Vagina (tissue), 2 donors: ENCODE measurements around the gene LPAR4.

Experiments
- POLR2AphosphoS5 ChIP-seq, 2 donors: sonication (generic); formaldehyde crosslinking; IDR thresholded peaks; one replicate each; pipeline ENCODE4 v1.9.0; 2017; ENCODE audit warnings: antibody characterized with exemption in 2 of 2, mild to moderate bottlenecking in 2 of 2, low read depth in 1 of 2; ENCODE audit not compliant: insufficient read depth in 1 of 2
- TF ChIP-seq, protein P1 (sequence below), 3 experiments: fragments of 450-650 bp in 2 of 3; fragments of 200-600 bp in 1 of 3; sonication (generic) in 1 of 3; IDR thresholded peaks; one replicate each; pipeline ENCODE4 v1.5.1; 2017 to 2019; ENCODE audit warnings: antibody characterized with exemption in 3 of 3, mild to moderate bottlenecking in 2 of 3, moderate library complexity in 2 of 3

DNA sequence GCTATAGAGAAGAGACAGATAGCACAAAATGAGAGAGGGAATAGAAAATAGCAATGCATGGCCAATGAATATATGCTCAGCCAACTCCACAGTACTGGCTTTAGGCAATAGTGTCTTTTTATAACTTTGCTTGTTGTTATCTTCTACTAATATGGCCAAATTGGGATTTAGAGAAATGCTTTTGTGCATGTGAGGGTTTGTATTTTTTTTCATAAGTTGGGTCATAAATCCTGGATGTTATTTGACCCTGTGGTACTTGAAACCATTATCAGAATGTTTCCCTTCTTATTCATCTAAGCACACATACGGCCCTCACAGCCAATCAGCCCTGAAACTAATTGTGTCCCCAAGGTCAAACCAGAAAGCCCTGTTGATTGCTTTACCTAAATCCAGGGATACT, 35.2 kb upstream of the LPAR4 start:
- TF ChIP-seq POLR2AphosphoS5 (IDR thresholded peaks at IDR 0.05; ENCODE audit: insufficient read depth in 1 of 2, low read depth in 1 of 2), result no peak
- TF ChIP-seq, protein P1, sequence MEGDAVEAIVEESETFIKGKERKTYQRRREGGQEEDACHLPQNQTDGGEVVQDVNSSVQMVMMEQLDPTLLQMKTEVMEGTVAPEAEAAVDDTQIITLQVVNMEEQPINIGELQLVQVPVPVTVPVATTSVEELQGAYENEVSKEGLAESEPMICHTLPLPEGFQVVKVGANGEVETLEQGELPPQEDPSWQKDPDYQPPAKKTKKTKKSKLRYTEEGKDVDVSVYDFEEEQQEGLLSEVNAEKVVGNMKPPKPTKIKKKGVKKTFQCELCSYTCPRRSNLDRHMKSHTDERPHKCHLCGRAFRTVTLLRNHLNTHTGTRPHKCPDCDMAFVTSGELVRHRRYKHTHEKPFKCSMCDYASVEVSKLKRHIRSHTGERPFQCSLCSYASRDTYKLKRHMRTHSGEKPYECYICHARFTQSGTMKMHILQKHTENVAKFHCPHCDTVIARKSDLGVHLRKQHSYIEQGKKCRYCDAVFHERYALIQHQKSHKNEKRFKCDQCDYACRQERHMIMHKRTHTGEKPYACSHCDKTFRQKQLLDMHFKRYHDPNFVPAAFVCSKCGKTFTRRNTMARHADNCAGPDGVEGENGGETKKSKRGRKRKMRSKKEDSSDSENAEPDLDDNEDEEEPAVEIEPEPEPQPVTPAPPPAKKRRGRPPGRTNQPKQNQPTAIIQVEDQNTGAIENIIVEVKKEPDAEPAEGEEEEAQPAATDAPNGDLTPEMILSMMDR (IDR thresholded peaks at IDR 0.05), result no peak
